NCI-H2227 treated with DMSO at 0.1 percent for 48 hours (cell line): ENCODE data around the gene LPCAT3.

ENCODE experiments used
- DNase-seq: peaks from one replicate; lab custom pipeline; 2025; lab: John Stamatoyannopoulos, UW

The LPCAT3 gene

DNA sequence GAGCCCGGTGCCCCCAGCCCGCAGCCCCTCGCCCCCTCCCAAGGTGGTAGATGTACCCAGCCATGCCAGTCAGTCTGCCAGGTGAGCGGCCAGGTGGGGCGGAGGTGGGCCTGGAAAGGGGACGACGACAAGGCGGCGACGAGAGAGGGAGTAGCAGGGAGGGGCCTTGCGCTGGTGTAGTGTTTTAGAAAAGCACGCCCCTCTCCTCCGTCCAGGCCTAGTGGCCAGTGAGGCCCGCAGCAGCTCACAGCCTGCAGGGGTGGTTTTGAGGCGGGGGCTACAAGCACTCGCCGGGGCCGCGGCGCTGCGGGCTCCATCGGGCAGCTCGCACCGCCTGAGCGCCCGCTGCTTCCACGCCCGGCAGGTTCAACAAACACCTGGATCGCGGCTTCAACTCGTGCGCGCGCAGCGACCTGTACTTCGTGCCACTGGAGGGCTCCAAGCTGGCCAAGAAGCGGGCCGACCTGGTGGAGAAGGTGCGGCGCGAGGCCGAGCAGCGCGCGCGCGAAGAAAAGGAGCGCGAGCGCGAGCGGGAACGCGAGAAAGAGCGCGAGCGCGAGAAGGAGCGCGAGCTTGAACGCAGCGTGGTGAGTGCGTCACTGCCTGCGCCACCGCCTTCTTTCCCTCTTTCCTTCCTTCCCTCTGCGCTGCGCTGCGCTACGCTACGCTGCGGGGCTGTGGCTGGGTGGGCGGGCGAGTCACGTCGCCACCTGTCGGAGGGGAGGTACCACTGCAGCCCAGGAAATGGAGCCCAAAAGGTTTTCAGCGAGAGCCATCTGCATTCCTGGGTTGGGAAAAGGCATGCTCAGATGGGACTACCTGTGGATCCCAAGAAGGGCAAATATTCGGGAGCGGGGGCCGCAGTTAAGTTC is 80.6 kb downstream of the LPCAT3 start:
- DNase-seq: peak; percentile 86

- DNase-seq: peak; percentile 15
Measured at GRCh38 chr12:6936636-6937480, 81.4 kb downstream of the LPCAT3 start.

GRCh38 chr12:6936194-6936635 is 82.1 kb downstream of the LPCAT3 start:
- DNase-seq: no peak

DNA sequence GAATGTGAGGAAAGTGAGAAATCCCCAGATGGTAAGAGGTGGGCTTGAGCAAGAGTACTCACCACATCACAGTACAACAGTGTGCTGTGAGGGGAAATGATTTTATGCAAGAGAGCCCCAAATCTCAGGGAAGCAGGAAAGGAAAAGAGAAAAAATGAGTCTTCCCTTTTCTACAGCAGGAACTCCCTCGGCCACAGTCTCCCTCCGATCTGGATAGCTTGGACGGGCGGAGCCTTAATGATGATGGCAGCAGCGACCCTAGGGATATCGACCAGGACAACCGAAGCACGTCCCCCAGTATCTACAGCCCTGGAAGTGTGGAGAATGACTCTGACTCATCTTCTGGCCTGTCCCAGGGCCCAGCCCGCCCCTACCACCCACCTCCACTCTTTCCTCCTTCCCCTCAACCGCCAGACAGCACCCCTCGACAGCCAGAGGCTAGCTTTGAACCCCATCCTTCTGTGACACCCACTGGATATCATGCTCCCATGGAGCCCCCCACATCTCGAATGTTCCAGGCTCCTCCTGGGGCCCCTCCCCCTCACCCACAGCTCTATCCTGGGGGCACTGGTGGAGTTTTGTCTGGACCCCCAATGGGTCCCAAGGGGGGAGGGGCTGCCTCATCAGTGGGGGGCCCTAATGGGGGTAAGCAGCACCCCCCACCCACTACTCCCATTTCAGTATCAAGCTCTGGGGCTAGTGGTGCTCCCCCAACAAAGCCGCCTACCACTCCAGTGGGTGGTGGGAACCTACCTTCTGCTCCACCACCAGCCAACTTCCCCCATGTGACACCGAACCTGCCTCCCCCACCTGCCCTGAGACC is 82.7 kb downstream of the LPCAT3 start:
- no peak for DNase-seq

- no peak for DNase-seq
Measured at GRCh38 chr12:6934110-6934509, 84.2 kb downstream of the LPCAT3 start.

DNA sequence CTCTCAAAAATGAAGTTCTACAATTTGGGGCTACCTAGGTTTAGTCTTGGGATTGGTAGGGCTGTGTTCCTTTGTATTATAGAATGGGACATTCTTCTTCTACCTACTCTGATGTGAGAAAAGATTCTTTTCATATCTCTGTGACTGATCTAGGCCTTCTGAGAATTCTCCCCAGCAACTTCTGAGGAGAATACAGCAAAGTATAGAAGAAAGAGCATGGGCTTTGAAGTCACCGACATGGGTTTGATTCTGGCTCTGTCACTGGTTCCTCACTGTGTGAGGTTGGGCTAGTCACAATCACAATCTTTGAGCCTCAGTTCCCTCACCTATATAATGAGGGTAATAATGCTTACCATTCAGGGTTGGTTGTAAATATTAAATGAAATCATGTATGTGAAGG is 85.5 kb downstream of the LPCAT3 start:
- DNase-seq: no peak

- no peak for DNase-seq
Measured at GRCh38 chr12:6929466-6930452, 88.5 kb downstream of the LPCAT3 start.

GRCh38 chr12:6928703-6929407 is 89.4 kb downstream of the LPCAT3 start:
- DNase-seq: no peak

DNA sequence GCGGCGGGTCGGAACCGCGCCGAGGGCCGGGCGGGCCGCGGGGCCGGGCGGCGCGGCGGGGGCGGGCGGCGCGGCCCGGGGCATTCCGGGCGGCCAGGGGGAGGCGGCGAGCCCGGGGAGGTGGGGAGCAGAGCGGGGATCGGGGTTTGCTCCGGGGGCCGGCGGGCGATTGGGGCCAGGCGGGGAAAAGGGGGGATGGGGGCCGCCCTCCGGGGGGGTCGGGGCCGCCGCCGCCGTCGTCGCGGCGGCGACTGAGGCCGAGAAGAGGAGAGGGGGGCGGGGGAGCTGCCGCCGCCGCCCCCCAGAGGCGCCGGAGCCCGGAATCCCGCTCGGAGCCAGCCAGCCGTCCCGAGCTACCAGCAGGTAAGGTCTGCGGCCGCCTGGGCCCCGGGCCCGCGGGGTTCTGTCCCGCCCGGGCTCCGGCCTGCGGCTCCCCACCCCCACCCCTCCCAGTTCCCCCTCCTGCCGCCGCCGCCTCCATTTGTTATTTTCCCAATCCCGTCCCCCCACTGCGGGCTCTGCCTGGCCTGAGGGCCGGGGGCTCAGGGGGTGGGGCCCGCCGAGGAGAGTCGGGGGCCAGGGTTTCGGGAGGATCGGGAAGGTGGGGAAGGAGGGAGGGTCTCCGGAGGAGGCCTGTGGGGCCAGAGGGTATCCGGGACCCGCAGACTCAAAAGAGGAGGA is 90.1 kb downstream of the LPCAT3 start:
- DNase-seq: no peak

DNA sequence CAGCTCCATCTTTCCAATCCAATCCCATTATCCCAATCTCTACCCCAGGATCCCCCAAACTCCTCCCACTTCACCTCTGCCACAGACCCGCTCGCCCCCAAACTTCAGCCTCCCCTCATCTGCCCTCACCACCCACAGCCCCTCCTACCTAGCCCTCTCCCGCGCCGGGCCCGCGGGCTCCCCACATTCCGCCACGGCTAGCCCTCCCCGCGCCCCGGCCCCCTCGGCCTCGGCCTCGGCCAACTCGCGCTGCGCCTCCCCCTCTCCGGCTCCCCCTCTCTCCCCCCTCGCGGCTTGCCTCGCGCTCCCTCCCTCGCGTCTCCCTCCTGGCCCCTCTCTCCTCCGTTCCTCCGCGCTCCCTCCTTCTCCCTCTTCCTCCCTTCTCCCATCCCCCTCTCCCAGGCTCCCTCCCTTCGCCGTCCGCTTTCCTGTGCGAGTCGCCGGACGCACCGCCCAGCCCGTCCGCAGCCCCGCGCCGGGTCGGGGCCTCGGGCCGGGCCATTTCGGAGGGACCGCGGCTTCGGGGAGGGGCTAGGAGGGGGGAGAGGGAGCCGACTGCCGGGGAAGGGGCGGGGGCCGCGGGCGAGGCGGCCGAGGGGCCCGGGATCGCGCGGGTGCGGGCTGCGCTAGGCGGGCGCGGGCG is 90.8 kb downstream of the LPCAT3 start, which contains the start of gene ATN1:
ATN1 (plus strand) TSS at position 581 of the 643 bp plus-strand sequence. CDS start 6,043 bp downstream, outside the sequence.
- peak; percentile 52 for DNase-seq
